Dendritic cell treated with granulocyte-macrophage colony-stimulating factor and Interleukin-4, amounts not matched to agents 40 ng/mL and 50 ng/mL, for 4 days (primary cell): Measurements from ENCODE around the gene ZNRD2.

Experiments used
- H3K27ac Mint-ChIP-seq: one replicate; pipeline ENCODE4 v1.8.0; 2022; ENCODE audit warnings: mild to moderate bottlenecking, mixed read lengths
- H3K27me3 Mint-ChIP-seq: one replicate; pipeline ENCODE4 v1.8.0; 2022; ENCODE audit warnings: mild to moderate bottlenecking, mixed read lengths
- H3K36me3 Mint-ChIP-seq: one replicate; pipeline ENCODE4 v1.8.0; 2022; ENCODE audit warnings: low read depth, mixed read lengths
- H3K4me1 Mint-ChIP-seq: one replicate; pipeline ENCODE4 v1.8.0; 2022; ENCODE audit warnings: low read depth, mixed read lengths
- H3K4me3 Mint-ChIP-seq: one replicate; pipeline ENCODE4 v1.8.0; 2022; ENCODE audit warnings: mild to moderate bottlenecking, moderate library complexity, mixed read lengths
- H3K9me3 Mint-ChIP-seq: one replicate; pipeline ENCODE4 v1.8.0; 2022; ENCODE audit warnings: mixed read lengths
- intact Hi-C: fragments of 100-400 bp; cut with micrococcal nuclease; formaldehyde crosslinking; loops from one replicate; pipeline ENCODE4 v1.15.0; 2022

The ZNRD2 gene

GRCh38 chr11:65569164-65569972 lies 909 bp upstream of the ZNRD2 start:
- H3K27ac Mint-ChIP-seq, result peak overlapping the region; percentile 94
- peak overlapping the region; percentile 96 for H3K4me3 Mint-ChIP-seq
- H3K36me3 Mint-ChIP-seq, result peaks cover 67% of the 10 kb centered on the region
- intact Hi-C loops, result loop anchor here (2.0 kb wide), 1 partner anchor 23 kb away; no protein-coding TSS in a partner anchor
- H3K9me3 Mint-ChIP-seq, result no peaks in the 10 kb centered on the region
- peaks cover 73% of the 10 kb centered on the region for H3K4me1 Mint-ChIP-seq
- H3K27me3 Mint-ChIP-seq, result no peaks in the 10 kb centered on the region

GRCh38 chr11:65571420-65571819 lies 1.1 kb downstream of the ZNRD2 start:
- H3K4me3 Mint-ChIP-seq, result peak overlapping the region; percentile 96
- H3K9me3 Mint-ChIP-seq, result no peaks in the 10 kb centered on the region
- H3K36me3 Mint-ChIP-seq, result peaks cover 83% of the 10 kb centered on the region
- no peaks in the 10 kb centered on the region for H3K27me3 Mint-ChIP-seq
- intact Hi-C loops, result no loop called here
- peaks cover 67% of the 10 kb centered on the region for H3K4me1 Mint-ChIP-seq
- H3K27ac Mint-ChIP-seq, result peak overlapping the region; percentile 94

- Mint-ChIP-seq H3K27ac (peak overlapping the region; percentile 94), H3K27me3 (no peaks in the 10 kb centered on the region), H3K4me1 (peaks cover 64% of the 10 kb centered on the region), H3K4me3 (peak overlapping the region; percentile 96), H3K36me3 (peaks cover 83% of the 10 kb centered on the region), H3K9me3 (no peaks in the 10 kb centered on the region)
- intact Hi-C loops, result no loop called here
Measured at GRCh38 chr11:65571940-65572339, 1.7 kb downstream of the ZNRD2 start.

- Mint-ChIP-seq H3K4me1 (peaks cover 64% of the 10 kb centered on the region), H3K4me3 (peak within 1 kb of the TSS; percentile 96), H3K27ac (peak within 1 kb of the TSS; percentile 94), H3K27me3 (no peaks in the 10 kb centered on the region), H3K36me3 (peaks cover 86% of the 10 kb centered on the region), H3K9me3 (no peaks in the 10 kb centered on the region)
- intact Hi-C loops, result no loop called here
Measured at GRCh38 chr11:65572356-65573051, 2.2 kb downstream of the ZNRD2 start, which contains the start of gene FAM89B. TSS of gene FAM89B (plus strand) at chr11:65572538. CDS start at chr11:65572670, 132 bp downstream.

GRCh38 chr11:65573391-65574079 lies 3.3 kb downstream of the ZNRD2 start:
- H3K4me3 Mint-ChIP-seq, result peak overlapping the region; percentile 86
- H3K4me1 Mint-ChIP-seq, result peaks cover 67% of the 10 kb centered on the region
- intact Hi-C loops, result loop anchor here (1.0 kb wide), 2 partner anchors 15 to 42 kb away; partner anchors contain the start of gene PCNX3
- H3K36me3 Mint-ChIP-seq, result peaks cover 86% of the 10 kb centered on the region
- no peaks in the 10 kb centered on the region for H3K27me3 Mint-ChIP-seq
- peak overlapping the region; percentile 90 for H3K27ac Mint-ChIP-seq
- no peaks in the 10 kb centered on the region for H3K9me3 Mint-ChIP-seq

GRCh38 chr11:65574109-65574810 lies 4.0 kb downstream of the ZNRD2 start:
- H3K27me3 Mint-ChIP-seq, result no peaks in the 10 kb centered on the region

GRCh38 chr11:65574811-65575567 lies 4.7 kb downstream of the ZNRD2 start:
- peaks cover 86% of the 10 kb centered on the region for H3K36me3 Mint-ChIP-seq

More at GRCh38 chr11:65574109-65574810, 4.0 kb downstream of the ZNRD2 start:
- peak overlapping the region; percentile 86 for H3K4me3 Mint-ChIP-seq
- H3K9me3 Mint-ChIP-seq, result no peaks in the 10 kb centered on the region
- peaks cover 86% of the 10 kb centered on the region for H3K36me3 Mint-ChIP-seq
- H3K27ac Mint-ChIP-seq, result peak overlapping the region; percentile 90
- peaks cover 67% of the 10 kb centered on the region for H3K4me1 Mint-ChIP-seq
- intact Hi-C loops, result loop anchor here (1.0 kb wide), 2 partner anchors 14 to 41 kb away; partner anchors contain the start of gene PCNX3

GRCh38 chr11:65575568-65576231 lies 5.4 kb downstream of the ZNRD2 start, which contains the start of gene EHBP1L1:
TSS of gene EHBP1L1 (plus strand) at chr11:65576053. CDS start at chr11:65576303, 250 bp downstream.
- Mint-ChIP-seq H3K4me1 (peaks cover 70% of the 10 kb centered on the region), H3K27ac (peak within 1 kb of the TSS; percentile 90), H3K36me3 (peaks cover 87% of the 10 kb centered on the region), H3K4me3 (peak within 1 kb of the TSS; percentile 92), H3K27me3 (no peaks in the 10 kb centered on the region), H3K9me3 (no peaks in the 10 kb centered on the region)
- intact Hi-C loops, result no loop called here

More at GRCh38 chr11:65574811-65575567, 4.7 kb downstream of the ZNRD2 start:
- Mint-ChIP-seq H3K4me3 (peak overlapping the region; percentile 86), H3K27ac (peak overlapping the region; percentile 90), H3K4me1 (peaks cover 68% of the 10 kb centered on the region), H3K9me3 (no peaks in the 10 kb centered on the region), H3K27me3 (no peaks in the 10 kb centered on the region)
- intact Hi-C loops, result loop anchor here (1.0 kb wide), 2 partner anchors 13 to 40 kb away; partner anchors contain the start of gene PCNX3

GRCh38 chr11:65576232-65576866 lies 6.1 kb downstream of the ZNRD2 start:
- Mint-ChIP-seq H3K4me1 (peaks cover 69% of the 10 kb centered on the region), H3K4me3 (peak overlapping the region; percentile 92), H3K27ac (peak overlapping the region; percentile 90), H3K27me3 (no peaks in the 10 kb centered on the region), H3K36me3 (peaks cover 87% of the 10 kb centered on the region), H3K9me3 (no peaks in the 10 kb centered on the region)
- intact Hi-C loops, result no loop called here

- no peaks in the 10 kb centered on the region for H3K9me3 Mint-ChIP-seq
- peak overlapping the region; percentile 90 for H3K27ac Mint-ChIP-seq
- peak overlapping the region; percentile 92 for H3K4me3 Mint-ChIP-seq
- intact Hi-C loops, result loop anchor here (1.0 kb wide), 1 partner anchor 10 kb away; no protein-coding TSS in a partner anchor
- H3K4me1 Mint-ChIP-seq, result peaks cover 69% of the 10 kb centered on the region
- peaks cover 87% of the 10 kb centered on the region for H3K36me3 Mint-ChIP-seq
- H3K27me3 Mint-ChIP-seq, result no peaks in the 10 kb centered on the region
Measured at GRCh38 chr11:65576867-65577755, 6.8 kb downstream of the ZNRD2 start.

- intact Hi-C loops, result loop anchor here (1.0 kb wide), 1 partner anchor 10 kb away; no protein-coding TSS in a partner anchor
- peaks cover 91% of the 10 kb centered on the region for H3K36me3 Mint-ChIP-seq
- H3K9me3 Mint-ChIP-seq, result no peaks in the 10 kb centered on the region
- peak overlapping the region; percentile 92 for H3K4me3 Mint-ChIP-seq
- peaks cover 73% of the 10 kb centered on the region for H3K4me1 Mint-ChIP-seq
- H3K27me3 Mint-ChIP-seq, result no peaks in the 10 kb centered on the region
- H3K27ac Mint-ChIP-seq, result peak overlapping the region; percentile 90
Measured at GRCh38 chr11:65577756-65578109, 7.5 kb downstream of the ZNRD2 start.
